ENCODE data around the gene PCDH17.

PCDH17 gene

GRCh38 chr13:57630661-57631595 is 616 bp upstream of the PCDH17 start:
- DNase-seq (ENCODE audit: extremely low read depth, low read depth): no peak
- TF ChIP-seq CTCF (IDR thresholded peaks at IDR 0.05; ENCODE audit: low read depth, low read length): no peak

- no peak for TF ChIP-seq CTCF (IDR thresholded peaks at IDR 0.05; ENCODE audit: low read depth, low read length)
- no peak for DNase-seq (ENCODE audit: extremely low read depth, low read depth)
Measured at GRCh38 chr13:57632276-57633140, 964 bp downstream of the PCDH17 start.

- TF ChIP-seq CTCF (IDR thresholded peaks at IDR 0.05; ENCODE audit: low read depth, low read length): no peak; the same call in 1 of the 2 replicates
- no peak for DNase-seq (ENCODE audit: extremely low read depth, low read depth)
Measured at GRCh38 chr13:57633141-57633949, 1.8 kb downstream of the PCDH17 start.

GRCh38 chr13:57633950-57634838 is 2.6 kb downstream of the PCDH17 start:
- no peak for DNase-seq (ENCODE audit: extremely low read depth, low read depth)
- no peak for TF ChIP-seq CTCF (IDR thresholded peaks at IDR 0.05; ENCODE audit: low read depth, low read length)

- no peak for TF ChIP-seq CTCF (IDR thresholded peaks at IDR 0.05; ENCODE audit: low read depth, low read length)
- DNase-seq (ENCODE audit: extremely low read depth, low read depth): no peak
Measured at GRCh38 chr13:57634839-57635165, 3.3 kb downstream of the PCDH17 start.

- TF ChIP-seq CTCF (IDR thresholded peaks at IDR 0.05; ENCODE audit: low read depth, low read length): no peak
- DNase-seq (ENCODE audit: extremely low read depth, low read depth): no peak
Measured at GRCh38 chr13:57635541-57636085, 4.1 kb downstream of the PCDH17 start.

Data from AG09319 (cell line).